CD4-positive, alpha-beta T cell treated with Interleukin-6 for 4 hours (primary cell): ENCODE measurements around the gene FBXL17.

Source experiments
- DNase-seq: peaks from one replicate; pipeline ENCODE4 v3.0.0-alpha.2; 2020; ENCODE audit warnings: mixed read lengths

Gene FBXL17

GRCh38 chr5:107887166-107887943, 494.5 kb downstream of the FBXL17 start:
- no peak for DNase-seq

DNA sequence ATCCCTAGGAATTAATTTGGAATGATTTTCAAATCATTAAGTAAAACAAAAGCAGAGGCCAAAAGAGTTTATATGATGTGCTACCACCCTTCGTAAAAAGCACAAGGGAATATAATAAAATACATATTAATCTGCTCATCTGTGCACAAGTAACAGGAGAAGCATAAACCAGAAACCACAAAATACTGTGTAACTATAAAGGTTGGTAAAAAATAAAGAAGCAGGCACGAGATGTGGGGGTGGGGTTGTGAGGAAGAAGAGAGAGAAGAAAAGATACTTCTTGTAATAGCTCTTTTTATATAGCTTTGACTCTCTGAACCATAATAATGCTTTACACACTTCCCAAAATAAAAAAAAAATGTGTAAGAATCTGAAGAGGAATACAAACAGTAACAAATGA, 496.3 kb downstream of the FBXL17 start:
- no peak for DNase-seq

GRCh38 chr5:107884871-107885270, 497.0 kb downstream of the FBXL17 start:
- no peak for DNase-seq

GRCh38 chr5:107878661-107879060, 503.2 kb downstream of the FBXL17 start:
- DNase-seq: no peak

GRCh38 chr5:107876906-107877305, 505.0 kb downstream of the FBXL17 start:
- DNase-seq: no peak

DNA sequence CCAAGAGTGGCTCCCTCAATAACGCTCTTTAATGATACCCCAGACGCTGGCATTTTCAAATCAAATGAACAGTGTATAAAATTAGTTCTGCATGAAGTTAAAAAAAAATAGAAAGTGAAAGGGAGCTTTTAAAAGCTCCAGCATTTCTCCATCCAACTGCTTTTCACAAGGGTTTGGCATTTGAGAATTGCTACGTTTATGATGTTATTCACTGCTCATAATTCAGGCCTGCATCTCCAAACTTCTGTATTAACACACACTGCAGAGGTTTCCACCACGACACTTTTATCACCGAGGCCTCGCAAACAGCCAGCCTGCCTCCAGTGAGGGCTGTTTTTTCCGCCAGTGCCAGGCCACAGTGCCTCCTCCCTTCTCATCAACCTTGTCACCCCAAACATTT, 505.6 kb downstream of the FBXL17 start:
- no peak for DNase-seq

GRCh38 chr5:107875833-107876232, 506.1 kb downstream of the FBXL17 start:
- no peak for DNase-seq

DNA sequence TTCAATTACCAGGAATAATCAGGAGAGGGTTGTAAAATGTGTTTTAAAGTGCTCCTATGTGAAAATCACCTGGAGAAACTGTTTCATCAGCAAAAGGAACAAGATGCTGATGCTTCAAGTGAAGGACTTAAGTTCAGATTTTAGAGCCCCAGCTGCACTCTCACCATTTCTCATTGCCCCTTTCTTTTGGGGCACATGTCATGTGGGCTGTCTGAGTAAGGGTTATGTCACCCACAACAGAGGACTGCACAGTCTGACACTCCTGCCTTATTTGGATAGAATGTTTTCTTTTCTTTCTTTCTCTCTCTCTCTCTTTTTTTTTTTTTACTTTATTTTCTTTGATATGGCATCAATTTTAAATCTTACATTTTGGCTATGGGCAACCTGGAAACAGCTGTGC, 507.1 kb downstream of the FBXL17 start:
- no peak for DNase-seq

- DNase-seq: no peak
Observed at GRCh38 chr5:107873877-107874276, 508.0 kb downstream of the FBXL17 start.

- DNase-seq: no peak
Observed at GRCh38 chr5:107871023-107871422, 510.9 kb downstream of the FBXL17 start.

- no peak for DNase-seq
Observed at GRCh38 chr5:107869438-107870115, 512.3 kb downstream of the FBXL17 start.

DNA sequence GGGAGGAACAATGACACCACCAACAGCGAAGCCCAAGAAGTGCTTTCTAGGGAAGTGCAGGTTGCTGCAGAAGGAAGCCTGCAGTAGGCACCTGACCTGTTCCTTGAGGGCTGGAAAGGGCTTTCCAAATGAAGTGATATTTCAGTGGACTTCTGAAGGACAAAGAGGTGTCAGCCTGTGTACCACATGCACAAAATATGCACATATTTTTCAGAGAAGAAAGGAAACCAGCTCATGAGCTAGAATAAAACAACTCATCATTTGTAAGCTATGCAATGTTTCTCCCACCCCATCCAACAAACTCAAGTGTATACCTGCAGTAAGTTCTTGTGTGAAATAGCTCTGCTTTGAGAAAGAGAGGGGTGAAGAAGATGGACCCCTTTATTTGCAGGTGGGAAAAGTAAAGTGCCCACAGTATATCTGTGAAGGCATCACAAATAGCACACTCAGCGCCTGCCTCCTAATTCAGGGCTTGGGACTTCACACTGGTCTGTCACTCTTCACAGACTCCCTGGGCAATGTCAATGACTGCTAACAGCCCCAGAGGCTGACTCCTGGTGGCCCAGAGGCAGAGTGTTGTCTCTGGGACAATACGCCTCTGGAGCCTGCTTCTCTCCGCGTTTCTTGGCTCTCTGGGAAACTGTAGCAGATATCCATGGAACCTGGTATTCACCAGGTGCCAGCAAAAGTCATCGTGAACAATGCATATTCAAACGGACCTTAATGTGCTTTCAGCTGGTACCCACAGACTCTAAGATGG, 513.1 kb downstream of the FBXL17 start:
- DNase-seq: no peak

DNA sequence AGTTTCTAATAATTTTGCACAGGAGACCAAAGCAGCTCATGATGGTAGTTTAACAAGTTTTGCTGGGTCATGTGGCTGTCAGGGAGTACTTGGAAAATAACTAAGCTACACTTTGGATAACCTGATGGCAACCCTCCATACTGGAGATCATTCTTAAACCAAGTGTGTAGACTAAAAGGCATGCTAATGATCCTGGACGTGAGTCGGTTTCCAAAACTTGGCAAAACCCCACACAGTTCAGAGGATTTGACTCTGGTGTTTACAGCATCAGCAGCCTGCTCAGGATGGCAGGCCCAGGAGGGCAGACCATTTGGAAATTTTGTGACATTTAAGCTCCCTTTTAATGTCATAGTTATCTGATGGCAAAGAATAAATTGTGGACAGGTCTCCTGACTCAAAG, 514.6 kb downstream of the FBXL17 start:
- no peak for DNase-seq

DNA sequence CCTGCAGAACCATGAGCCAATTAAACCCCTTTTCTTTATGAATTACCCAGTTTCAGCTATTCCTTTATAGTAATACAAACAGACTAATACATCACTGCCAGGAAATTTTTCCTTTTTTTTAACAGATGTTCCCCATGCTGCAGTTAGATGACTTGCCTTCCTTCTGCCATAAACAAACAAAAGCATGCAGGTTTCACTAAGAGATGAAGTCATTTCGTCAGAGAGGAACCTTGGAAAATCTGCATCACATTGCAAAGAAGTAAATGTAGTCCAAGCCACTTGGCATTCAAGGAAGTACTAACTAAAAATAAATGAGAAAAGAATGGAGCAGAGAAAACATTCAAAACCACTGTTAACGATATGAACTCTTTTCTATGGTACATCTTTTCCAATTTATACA, 517.1 kb downstream of the FBXL17 start:
- DNase-seq: no peak

- no peak for DNase-seq
Observed at GRCh38 chr5:107863125-107863524, 518.8 kb downstream of the FBXL17 start.

DNA sequence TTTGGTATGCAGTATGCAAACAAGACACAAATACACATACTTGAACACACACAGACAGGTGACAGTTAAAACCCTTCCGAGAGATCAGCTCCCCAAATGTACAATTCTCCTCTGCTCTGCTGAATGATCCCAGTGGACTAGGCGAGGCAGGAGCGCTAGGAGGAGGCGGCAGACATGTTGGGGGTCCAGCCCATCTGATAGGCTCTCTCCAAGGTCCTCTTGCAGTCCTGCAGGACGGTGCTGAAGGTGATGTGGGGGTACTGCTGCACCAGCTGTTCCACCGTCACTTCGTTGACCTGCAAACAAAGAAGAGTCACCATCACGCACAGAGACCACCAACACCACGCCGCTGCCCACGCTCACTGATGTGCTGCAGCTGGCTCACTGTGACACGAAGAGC, 520.3 kb downstream of the FBXL17 start:
- no peak for DNase-seq

DNA sequence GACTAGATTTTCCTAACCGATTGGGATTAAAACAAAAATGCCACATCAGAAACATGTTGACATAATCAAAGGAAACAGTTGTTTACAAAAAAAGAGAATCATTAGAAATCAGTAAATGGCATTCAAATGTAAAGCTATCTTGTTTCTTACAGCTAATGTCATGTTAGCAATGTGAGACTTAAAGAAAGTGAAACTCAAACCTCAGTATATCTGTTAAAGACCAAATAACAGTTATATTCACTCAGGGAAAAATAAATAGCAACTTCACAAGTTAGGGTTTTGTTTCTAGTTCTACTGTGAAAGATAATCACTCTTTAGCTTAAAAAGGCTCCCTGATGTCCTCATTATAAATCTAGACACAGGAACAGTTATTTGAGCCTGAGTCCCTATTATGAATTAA, 521.9 kb downstream of the FBXL17 start:
- no peak for DNase-seq

- no peak for DNase-seq
Observed at GRCh38 chr5:107858788-107859187, 523.1 kb downstream of the FBXL17 start.

DNA sequence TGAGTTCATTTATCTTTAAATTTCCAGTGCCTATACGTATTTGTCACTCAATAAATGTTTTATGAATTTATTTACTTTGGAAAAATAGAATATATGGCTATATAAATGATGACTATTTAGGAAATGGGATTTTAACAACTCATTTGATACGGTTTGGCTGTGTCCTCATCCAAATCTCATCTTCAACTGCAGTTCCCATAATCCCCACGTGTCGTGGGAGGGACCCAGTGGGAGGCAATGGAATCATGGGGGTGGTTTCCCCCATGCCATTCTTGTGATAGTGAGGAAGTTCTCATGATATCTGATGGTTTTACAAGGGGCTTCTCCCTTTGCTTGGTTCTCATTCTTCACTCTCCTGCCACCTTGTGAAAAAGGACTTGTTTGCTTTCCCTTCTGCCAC, 523.6 kb downstream of the FBXL17 start:
- DNase-seq: no peak

GRCh38 chr5:107857785-107858184, 524.1 kb downstream of the FBXL17 start:
- DNase-seq: no peak

GRCh38 chr5:107855171-107855570, 526.7 kb downstream of the FBXL17 start:
- no peak for DNase-seq

DNA sequence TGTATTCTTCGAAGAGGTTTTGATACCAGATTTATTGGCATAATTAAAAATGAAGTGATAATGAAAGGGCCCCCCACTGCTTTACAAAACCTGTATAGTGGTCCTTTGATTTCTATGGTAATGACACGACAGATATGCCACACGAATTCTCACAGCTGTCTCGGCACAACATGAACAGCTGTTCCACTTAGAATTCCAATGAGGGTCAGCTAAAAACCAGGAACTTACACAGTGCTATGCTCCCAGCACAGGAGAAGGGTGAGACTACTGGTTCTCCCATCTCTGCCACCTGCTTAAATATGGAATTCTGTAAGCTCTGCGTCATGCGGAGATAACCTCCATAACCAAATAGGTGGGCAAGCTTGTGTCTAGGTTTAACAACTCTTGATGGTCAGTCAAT, 528.2 kb downstream of the FBXL17 start:
- no peak for DNase-seq

- DNase-seq: no peak
Observed at GRCh38 chr5:107853031-107853430, 528.9 kb downstream of the FBXL17 start.

GRCh38 chr5:107849118-107849517, 532.8 kb downstream of the FBXL17 start:
- DNase-seq: no peak
